Measurements from ENCODE around the gene SETD2.
"Not testable (repeated sequence)": the region's sequence is repeated elsewhere in the genome, so short reads cannot be mapped to it uniquely, and the experiment has no call there.

SETD2 gene

GRCh38 chr3:47151836-47152235, 12.1 kb downstream of the SETD2 start:
- DNase-seq, result no peak

- DNase-seq, result no peak
Measured at GRCh38 chr3:47149339-47149933, 14.5 kb downstream of the SETD2 start.

- DNase-seq, result no peak
Measured at GRCh38 chr3:47145272-47145671, 18.6 kb downstream of the SETD2 start.

GRCh38 chr3:47143068-47143467, 20.8 kb downstream of the SETD2 start:
- DNase-seq, result no peak

GRCh38 chr3:47142536-47142935, 21.4 kb downstream of the SETD2 start:
- DNase-seq, result not testable (repeated sequence)

- peak; percentile 32 for DNase-seq
Measured at GRCh38 chr3:47140973-47141461, 22.9 kb downstream of the SETD2 start.

- DNase-seq, result not testable (repeated sequence)
Measured at GRCh38 chr3:47140553-47140952, 23.4 kb downstream of the SETD2 start.

GRCh38 chr3:47134311-47134710, 29.6 kb downstream of the SETD2 start:
- no peak for DNase-seq

GRCh38 chr3:47133641-47134040, 30.3 kb downstream of the SETD2 start:
- no peak for DNase-seq

GRCh38 chr3:47130557-47130956, 33.4 kb downstream of the SETD2 start:
- no peak for DNase-seq

GRCh38 chr3:47128137-47128536, 35.8 kb downstream of the SETD2 start:
- no peak for DNase-seq

- no peak for DNase-seq
Measured at GRCh38 chr3:47123857-47124256, 40.1 kb downstream of the SETD2 start.

GRCh38 chr3:47121409-47121808, 42.5 kb downstream of the SETD2 start:
- no peak for DNase-seq

- no peak for DNase-seq
Measured at GRCh38 chr3:47120138-47120537, 43.8 kb downstream of the SETD2 start.

GRCh38 chr3:47119387-47119786, 44.5 kb downstream of the SETD2 start:
- not testable (repeated sequence) for DNase-seq

GRCh38 chr3:47117807-47118364, 46.0 kb downstream of the SETD2 start:
- no peak for DNase-seq

GRCh38 chr3:47115524-47115923, 48.4 kb downstream of the SETD2 start:
- not testable (repeated sequence) for DNase-seq

GRCh38 chr3:47113669-47114365, 50.1 kb downstream of the SETD2 start:
- no peak for DNase-seq

- no peak for DNase-seq
Measured at GRCh38 chr3:47112997-47113396, 50.9 kb downstream of the SETD2 start.

GRCh38 chr3:47109393-47109792, 54.5 kb downstream of the SETD2 start:
- no peak for DNase-seq

GRCh38 chr3:47108546-47108945, 55.4 kb downstream of the SETD2 start:
- no peak for DNase-seq

- no peak for DNase-seq
Measured at GRCh38 chr3:47104259-47104658, 59.7 kb downstream of the SETD2 start.

- no peak for DNase-seq
Measured at GRCh38 chr3:47103619-47104018, 60.3 kb downstream of the SETD2 start.

- no peak for DNase-seq
Measured at GRCh38 chr3:47102081-47102600, 61.8 kb downstream of the SETD2 start.

Measured in activated T-cell treated with anti-CD3 and anti-CD28 coated beads, Interleukin-2, amount 50 U/mL, for 1 hour (primary cell).